Tibial artery (tissue), 4 donors: Measurements from ENCODE around the gene COL10A1.

Experiments used
- DNase-seq, 2 donors: peaks; one replicate each; pipeline ENCODE4 v3.0.0-alpha.2; 2019
- H3K27ac ChIP-seq, 2 donors: fragments of 200-600 bp; sonication (generic) in 1 of 2; 1 replicate in 1 of 2; 2 replicates in 1 of 2; pipeline ENCODE4 v1.5.1; 2018 to 2019; ENCODE audit warnings: mild to moderate bottlenecking in 1 of 2
- H3K27me3 ChIP-seq, 2 donors: fragments of 200-600 bp; sonication (generic) in 1 of 2; one replicate each; pipeline versions ENCODE4 v1.5.1 to v1.6.0; 2016 to 2019
- H3K36me3 ChIP-seq, 3 donors: fragments of 200-600 bp; sonication (generic) in 2 of 3; one replicate each; pipeline ENCODE4 v1.5.1; 2016 to 2019; ENCODE audit warnings: mild to moderate bottlenecking in 2 of 3
- H3K4me1 ChIP-seq, 4 donors: fragments of 200-600 bp; sonication (generic) in 2 of 4; 1 replicate in 3 of 4; 2 replicates in 1 of 4; pipeline ENCODE4 v1.5.1; 2016 to 2019
- H3K4me3 ChIP-seq, 2 donors: fragments of 200-600 bp; sonication (generic) in 1 of 2; 1 replicate in 1 of 2; 2 replicates in 1 of 2; pipeline ENCODE4 v1.5.1; 2018 to 2019; ENCODE audit warnings: mild to moderate bottlenecking in 2 of 2
- H3K9me3 ChIP-seq, 3 donors: fragments of 200-600 bp; sonication (generic) in 1 of 3; one replicate each; pipeline ENCODE4 v1.5.1; 2016 to 2019
- CTCF ChIP-seq, 2 experiments: fragments of 200-600 bp in 1 of 2; fragments of 450-650 bp in 1 of 2; IDR thresholded peaks; one replicate each; pipeline ENCODE4 v1.5.1; 2017 to 2019; ENCODE audit warnings: antibody characterized with exemption in 2 of 2, mild to moderate bottlenecking in 1 of 2, moderate library complexity in 1 of 2
- intact Hi-C: fragments of 100-400 bp; cut with DNase I; formaldehyde crosslinking; loops from one replicate; pipeline ENCODE4 v1.15.0; 2023; ENCODE audit warnings: low total_unique reads

Gene COL10A1

GRCh38 chr6:116111552-116112528 lies 14.1 kb downstream of the COL10A1 start:
- no peak for DNase-seq
- intact Hi-C loops = no loop called here
- H3K36me3 ChIP-seq = peaks cover 41 to 72% (median 55%) of the 10 kb centered on the region in 3 donors
- H3K4me3 ChIP-seq = no peak overlapping the region
- no peaks in the 10 kb centered on the region for H3K9me3 ChIP-seq
- H3K27ac ChIP-seq = no peak overlapping the region
- TF ChIP-seq CTCF (IDR thresholded peaks at IDR 0.05) = no peak
- H3K27me3 ChIP-seq = no peaks in the 10 kb centered on the region
- H3K4me1 ChIP-seq = peaks cover 0 to 22% (median under 1%) of the 10 kb centered on the region in 4 donors

GRCh38 chr6:116108836-116109235 lies 17.1 kb downstream of the COL10A1 start:
- TF ChIP-seq CTCF (IDR thresholded peaks at IDR 0.05) = no peak
- H3K36me3 ChIP-seq = peaks cover 28 to 54% (median 43%) of the 10 kb centered on the region in 3 donors
- H3K4me1 ChIP-seq = peaks cover 0 to 35% (median 21%) of the 10 kb centered on the region in 4 donors
- intact Hi-C loops = no loop called here
- no peaks in the 10 kb centered on the region for H3K27me3 ChIP-seq
- H3K4me3 ChIP-seq = no peak overlapping the region
- no peak for DNase-seq
- H3K27ac ChIP-seq = no peak overlapping the region
- H3K9me3 ChIP-seq = no peaks in the 10 kb centered on the region

DNA sequence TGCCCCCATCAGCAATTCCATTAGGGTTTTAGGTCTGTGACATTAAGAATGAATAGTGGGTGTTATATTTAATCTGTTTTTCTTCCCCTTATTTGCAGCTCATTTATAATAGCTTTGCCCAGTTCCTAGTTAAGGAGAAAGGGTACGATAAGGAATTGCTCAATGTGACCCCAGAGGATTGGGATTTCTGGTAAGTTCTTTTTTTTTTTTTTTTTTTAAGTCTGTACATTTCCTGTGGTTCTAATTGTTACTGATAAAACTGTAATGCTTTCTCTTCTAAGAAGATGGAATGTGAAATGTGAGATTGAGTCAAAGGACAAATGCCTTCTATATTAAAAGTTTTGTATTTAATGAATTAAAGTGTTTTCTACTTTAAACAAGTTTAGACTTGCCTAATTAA lies 19.8 kb downstream of the COL10A1 start:
- no peaks in the 10 kb centered on the region for H3K9me3 ChIP-seq
- H3K36me3 ChIP-seq = peaks cover 17 to 29% (median 17%) of the 10 kb centered on the region in 3 donors
- H3K27me3 ChIP-seq = no peaks in the 10 kb centered on the region
- H3K27ac ChIP-seq = no peak overlapping the region
- peaks cover 0 to 58% (median 43%) of the 10 kb centered on the region in 4 donors for H3K4me1 ChIP-seq
- H3K4me3 ChIP-seq = no peak overlapping the region
- DNase-seq = no peak
- no peak for TF ChIP-seq CTCF (IDR thresholded peaks at IDR 0.05)
- intact Hi-C loops = no loop called here

GRCh38 chr6:116105247-116105646 lies 20.7 kb downstream of the COL10A1 start:
- H3K4me3 ChIP-seq = no peak overlapping the region
- no peaks in the 10 kb centered on the region for H3K27me3 ChIP-seq
- no peak for TF ChIP-seq CTCF (IDR thresholded peaks at IDR 0.05)
- H3K4me1 ChIP-seq = peaks cover 0 to 58% (median 43%) of the 10 kb centered on the region in 4 donors
- H3K27ac ChIP-seq = no peak overlapping the region
- peaks cover 8 to 20% (median 10%) of the 10 kb centered on the region in 3 donors for H3K36me3 ChIP-seq
- no peaks in the 10 kb centered on the region for H3K9me3 ChIP-seq
- intact Hi-C loops = no loop called here
- no peak for DNase-seq

DNA sequence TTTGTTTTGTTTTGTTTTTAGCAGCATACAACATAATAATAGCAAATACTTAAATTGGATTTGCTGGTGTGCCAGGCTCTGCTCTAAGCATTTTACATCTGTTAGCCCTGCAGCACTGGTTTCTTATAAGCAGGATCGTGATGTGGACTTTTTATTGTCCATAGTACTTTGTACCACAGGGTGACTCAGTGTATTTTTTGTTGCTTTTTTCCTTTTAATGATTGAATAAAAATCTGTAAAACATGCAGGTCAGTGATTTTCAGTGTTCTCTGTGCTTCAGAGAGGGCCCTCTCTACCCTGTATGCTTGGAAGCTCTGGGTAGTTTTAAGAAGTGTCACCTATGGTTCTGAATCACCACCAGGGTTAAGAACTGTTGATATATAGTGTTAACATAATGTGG lies 21.3 kb downstream of the COL10A1 start:
- intact Hi-C loops = no loop called here

More for the DNA sequence above, 21.3 kb downstream of the COL10A1 start:
- no peak for TF ChIP-seq CTCF (IDR thresholded peaks at IDR 0.05)
- Histone ChIP-seq H3K4me1 (peaks cover 0 to 64% (median 44%) of the 10 kb centered on the region in 4 donors), H3K36me3 (peaks cover 2 to 14% (median 10%) of the 10 kb centered on the region in 3 donors), H3K9me3 (no peaks in the 10 kb centered on the region), H3K4me3 (no peak overlapping the region), H3K27ac (no peak overlapping the region), H3K27me3 (no peaks in the 10 kb centered on the region)
- no peak for DNase-seq
